HG03521 (cell line): ENCODE results near the gene KIAA1671.

Experiments
- ATAC-seq: cut with Tn5 transposase; IDR thresholded peaks from one replicate; pipeline ENCODE4 v1.9.1; 2021; ENCODE audit warnings: mild to moderate bottlenecking, moderate library complexity; ENCODE audit not compliant: unreplicated experiment

Gene KIAA1671

DNA sequence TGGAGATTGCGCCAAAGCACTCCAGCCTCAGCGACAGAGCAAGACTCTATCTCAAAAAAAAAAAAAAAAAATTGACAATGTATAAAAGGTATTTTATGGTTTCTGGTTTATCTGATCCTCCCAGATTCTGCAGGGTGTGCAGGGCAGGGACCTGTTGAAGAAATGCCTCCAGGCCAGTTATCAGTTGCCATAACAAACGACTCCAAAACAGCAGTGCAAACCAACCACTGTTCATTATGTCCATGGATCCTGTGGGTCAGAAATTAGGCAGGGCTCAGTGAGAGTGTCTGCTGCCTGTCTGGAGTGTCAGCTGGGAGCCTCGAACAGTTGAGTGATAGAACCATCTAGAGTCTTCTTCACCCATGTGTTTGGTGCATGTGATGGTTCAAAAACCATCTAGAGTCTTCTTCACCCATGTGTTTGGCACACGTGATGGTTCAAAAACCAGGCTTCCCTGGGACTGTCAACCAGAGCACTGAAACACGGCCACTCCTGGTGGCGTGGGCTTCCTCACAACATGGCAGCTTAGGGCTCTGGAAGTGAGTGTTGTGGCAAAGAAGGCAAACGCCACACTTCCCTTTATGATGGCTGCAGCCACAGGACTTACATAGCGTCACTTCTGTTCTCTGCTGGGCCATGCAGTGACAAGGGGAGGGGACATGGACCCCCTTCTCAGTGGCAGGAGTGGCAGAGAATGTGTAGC is 132.0 kb downstream of the KIAA1671 start:
- no peak for ATAC-seq

DNA sequence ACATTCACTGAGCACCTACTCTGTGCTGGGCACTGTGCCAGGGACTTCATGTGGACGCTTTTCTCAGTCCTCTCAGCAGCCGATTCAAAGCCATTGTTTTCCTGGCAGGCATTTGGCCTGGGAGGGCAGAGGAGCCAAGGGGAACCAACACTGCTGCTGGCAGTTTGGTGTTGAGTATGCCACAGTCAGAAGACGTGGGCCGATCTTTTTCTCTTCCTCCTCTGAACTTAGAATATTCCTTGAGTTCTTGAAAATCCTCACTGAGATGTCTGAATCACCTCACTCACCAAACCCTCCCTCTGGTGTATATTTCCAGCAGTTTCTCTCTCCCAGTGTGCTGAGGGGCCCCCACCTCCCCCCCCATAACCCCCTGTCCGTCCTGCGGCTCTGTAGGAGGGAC is 132.6 kb downstream of the KIAA1671 start:
- ATAC-seq: no peak

DNA sequence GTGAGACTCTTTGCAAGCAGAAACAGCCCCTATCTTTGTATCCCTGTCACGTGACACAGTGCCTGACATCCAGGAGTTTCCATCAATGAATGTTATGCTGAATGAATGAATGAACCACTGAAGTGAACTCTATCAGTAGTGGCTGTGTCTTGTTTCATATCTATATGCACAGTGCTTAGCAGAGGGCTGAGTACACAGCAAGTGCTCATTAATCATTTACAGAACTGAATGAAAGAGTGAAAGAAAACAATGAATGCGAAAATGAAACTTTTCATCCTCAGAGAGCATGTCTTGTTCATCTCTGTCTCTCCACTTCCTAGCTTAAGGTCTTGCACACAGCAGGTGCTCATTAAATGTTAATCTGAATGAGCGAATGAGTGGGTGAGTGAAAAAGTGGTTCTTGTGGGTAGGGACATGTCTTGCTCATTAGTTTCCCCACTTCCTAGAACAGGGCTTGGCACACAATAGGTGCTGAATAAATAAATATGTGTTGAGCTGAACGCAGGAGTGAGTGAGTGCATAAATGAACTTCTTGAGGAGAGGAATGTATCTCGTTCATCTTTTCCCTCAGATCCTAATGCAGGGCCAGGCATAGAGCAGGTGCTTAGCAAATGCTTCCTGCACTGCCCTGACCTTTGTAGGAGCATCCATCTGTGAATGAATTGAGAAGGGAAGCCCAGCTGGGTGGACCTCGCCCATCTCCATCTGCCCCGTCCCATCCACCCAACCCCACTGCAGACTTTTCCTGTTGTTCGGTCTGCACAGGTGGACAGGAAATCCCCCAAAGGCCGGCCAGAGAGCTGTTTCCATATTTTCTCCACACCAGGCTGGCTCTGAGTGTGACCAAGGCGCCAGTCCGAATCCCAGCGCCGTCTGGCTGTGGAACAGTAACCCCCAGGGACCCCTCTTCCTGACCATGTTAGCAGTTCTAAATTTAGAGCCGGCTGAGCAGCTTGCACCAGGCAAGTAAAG is 133.7 kb downstream of the KIAA1671 start:
- ATAC-seq: peak; percentile 58

DNA sequence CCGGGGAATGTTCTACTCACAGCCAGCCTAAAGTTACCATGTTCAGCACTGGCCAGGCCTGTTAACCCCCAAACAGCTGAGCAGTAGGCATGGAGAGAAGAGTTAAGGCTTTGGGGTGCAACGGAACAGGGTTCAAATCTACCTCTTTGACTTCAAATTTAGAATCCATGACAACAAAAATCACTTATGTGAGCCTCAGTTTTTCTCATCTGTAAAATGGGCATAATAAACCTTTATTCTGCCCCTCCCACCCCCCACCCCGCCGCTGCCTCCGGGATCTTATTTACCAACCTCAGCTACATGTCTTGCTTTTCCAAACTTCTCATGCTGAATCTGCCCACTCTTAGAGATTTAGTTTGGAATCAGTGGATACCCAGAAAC is 134.4 kb downstream of the KIAA1671 start:
- no peak for ATAC-seq

DNA sequence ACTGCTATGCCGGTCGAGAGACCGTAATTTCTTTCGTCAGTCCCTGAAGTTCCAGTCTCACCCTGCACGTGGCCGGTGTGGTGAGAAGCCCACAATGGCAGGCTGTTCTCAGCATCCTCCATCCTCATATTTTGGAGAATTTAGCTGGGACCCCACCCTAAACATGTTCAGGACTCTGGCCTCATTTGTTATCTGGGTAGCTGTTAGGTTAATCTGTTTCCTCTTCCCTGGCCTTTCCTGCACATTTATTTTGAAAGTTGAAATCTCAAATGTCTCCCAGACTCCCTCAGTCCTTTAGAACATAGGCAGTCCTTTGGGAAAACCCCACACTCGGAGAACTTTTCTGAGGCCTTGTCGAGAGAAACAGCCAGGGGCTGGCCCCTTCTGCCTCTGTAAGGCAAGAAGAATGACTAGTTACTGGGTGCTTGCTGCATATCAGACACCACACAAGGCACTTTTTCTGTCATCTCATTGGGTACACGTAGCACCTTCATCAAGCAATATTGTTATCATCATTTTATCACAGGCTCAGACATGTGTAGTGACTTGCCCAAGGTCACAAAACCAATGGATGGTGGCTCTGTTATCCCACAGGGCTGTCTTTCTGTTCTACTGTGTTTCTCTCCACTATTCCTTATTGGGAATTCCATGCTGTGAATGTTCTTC is 137.8 kb downstream of the KIAA1671 start:
- ATAC-seq: no peak

DNA sequence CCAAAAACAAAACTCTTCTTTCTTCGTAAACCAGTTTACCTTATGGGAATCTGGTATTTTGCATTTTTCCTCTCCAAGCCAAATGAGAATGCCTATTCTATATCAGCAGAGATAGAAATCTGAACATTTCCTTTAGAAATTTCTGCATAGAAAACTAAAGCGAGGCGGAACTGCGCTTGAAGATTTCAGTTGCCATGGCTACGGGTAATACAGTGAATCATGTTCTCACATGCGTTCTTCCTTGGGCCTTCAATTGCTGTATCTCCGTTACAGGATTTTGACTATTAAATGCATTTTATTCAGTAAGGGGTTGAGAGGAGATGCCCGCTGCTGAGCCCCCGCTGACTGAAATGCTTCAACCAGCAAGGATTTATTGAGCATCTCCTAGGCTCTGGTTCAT is 138.9 kb downstream of the KIAA1671 start:
- ATAC-seq: no peak

DNA sequence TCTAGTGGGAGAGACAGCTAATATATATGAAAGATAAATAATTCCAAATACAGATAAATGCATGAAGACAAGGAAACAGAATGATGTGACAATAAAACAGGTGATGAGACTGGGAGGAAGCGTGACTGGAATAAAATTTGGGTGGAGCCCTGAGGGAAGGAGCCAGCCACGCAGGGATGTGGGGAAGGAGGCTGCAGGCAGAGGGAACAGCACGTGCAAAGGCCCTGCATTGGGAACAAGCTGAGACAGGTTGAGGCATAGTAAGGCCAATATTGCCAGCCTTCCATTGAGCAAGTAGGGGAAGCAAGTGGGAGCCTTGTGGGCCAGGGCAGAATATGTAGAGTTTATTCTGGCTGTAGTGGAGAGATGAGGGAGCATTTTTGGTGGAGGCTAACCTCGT is 139.6 kb downstream of the KIAA1671 start:
- no peak for ATAC-seq

DNA sequence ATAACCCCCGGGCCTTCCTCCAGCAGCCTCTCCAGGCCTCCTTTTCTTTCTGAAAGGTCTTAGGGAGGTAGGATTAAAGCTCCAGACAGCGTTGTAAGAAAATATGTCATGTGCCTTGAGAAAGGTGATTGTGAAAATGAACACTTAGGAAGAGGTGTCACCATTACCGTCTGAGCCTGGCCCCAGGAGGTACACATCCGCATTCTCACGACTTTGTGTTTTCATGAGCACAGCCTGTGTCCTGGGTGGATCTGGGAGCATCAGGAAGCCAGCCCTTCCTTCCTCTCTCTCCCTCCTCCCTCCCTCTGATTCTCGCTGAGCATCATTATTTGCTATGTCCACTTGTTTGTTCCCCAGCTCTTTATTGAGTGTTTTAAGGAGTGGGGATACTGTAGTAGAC is 142.1 kb downstream of the KIAA1671 start:
- no peak for ATAC-seq

DNA sequence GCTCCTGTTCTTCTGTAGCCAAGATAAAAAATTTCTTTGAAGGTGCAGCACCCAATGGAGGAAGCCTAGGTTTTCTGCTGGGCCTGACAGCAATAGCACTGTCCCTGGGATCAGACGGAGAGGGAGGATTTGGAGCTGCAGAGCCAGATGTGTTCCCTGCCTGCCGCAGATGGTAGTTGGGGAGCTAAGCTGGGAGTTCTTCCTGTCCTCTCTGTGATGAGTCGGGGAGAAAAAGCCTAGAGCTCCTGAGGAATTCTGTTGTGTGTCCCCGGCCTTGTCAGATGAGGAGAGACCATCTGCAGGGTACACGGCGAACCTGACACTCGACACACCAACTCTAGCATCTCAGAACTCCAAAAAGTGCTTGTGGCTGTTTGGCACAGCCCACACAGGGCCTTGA is 143.4 kb downstream of the KIAA1671 start:
- no peak for ATAC-seq

DNA sequence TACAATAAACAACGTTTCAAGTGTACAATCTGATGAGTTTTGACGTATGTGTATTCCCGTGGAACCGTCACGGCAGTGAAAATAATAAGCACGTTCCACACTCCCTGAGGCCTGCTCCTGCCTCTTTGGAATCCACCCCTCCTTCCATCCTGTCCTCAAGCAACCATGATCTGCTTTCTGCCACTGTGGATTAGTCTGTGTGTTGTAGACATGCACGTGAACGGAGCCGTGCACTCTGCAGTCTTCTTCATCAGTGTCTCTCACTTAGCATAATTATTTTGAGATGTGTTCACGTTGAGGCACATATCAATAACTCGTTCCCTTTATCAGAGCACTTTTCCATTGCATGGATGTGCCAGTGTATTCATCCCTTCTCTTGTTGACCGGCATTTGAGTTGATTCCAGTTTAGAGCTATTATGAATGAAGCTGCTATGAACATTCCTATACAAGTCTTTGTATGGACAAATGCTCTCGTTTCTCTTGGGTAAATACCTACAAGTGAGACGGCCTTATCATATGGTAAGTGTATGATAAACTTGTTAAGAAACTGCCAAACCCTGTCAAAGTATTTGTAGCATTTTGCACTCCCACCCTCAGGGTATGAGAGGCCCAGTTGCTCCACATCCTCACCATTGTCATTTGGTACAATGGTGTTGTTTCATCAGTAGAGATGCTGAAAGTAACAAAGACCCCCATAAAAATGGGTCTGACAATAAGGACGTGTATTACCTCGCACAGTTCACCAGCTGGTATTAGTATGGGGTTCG is 144.3 kb downstream of the KIAA1671 start:
- ATAC-seq: no peak

DNA sequence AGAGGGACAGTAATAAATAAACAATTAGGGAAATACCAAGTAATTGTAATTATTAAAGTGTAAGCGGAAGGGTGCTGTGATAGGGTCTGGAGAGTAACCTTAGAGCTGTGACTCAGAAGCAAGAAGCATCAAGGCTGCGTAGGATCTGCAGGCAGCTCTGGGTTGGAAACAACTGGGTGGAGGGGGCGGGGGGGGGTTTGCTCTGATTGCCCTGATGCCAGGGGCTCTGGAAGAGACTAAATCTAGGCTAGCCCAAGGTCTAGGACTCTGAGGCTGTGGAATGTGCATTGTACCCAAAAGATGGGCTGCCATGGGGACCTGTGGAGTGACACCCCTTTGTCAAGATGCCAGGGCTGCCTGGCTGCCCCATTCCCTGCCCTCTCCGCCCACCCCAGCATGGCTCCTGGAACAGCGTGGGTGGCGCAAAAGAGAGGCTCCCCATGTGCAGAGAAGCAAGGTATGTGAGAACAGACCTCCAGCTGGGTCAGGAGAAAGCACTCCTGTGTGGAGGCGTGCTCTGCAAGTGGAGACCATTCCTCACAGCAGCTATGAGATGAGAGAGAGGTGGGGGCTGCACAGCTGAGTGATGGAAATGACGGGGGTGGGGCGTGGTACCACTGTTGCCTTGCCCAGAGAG is 146.0 kb downstream of the KIAA1671 start:
- ATAC-seq: no peak

DNA sequence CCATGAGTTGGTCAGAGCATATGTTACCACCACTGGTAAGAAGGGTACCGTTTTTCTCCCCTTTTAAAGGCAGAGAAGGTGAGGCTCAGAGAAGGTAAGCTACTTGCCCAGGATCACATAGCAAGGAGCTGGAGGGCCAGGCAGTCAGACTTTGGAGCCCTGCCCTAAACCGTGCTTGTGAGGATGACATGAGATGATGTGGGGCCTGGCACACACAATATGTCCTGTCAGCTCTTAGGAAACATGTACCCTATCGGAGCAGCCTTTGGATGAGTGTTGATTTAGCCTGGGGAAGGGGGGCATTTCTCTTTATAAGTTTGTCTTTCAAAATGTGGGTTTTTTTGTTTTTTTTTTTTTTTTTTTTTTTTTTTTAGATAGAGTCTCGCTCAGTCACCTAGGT is 146.7 kb downstream of the KIAA1671 start:
- no peak for ATAC-seq

DNA sequence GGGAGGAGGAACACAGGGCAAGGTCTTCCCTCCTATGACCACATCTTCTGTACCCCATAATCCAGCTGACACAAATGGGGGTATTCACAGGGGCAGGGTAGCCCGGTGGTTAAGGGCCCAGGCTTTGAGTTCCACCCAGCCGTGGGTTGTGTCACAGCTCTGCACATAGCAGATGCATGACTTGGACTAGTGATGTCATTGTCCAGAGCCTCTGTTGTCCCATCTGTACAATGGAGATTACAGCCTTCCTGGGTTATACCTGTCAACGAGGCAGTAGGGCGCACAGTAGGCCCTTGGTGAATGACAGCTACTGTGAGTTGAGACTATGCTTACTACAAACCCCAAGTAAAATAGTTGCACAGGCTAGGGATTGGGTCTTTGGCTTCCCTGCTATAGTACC is 147.9 kb downstream of the KIAA1671 start:
- ATAC-seq: no peak

DNA sequence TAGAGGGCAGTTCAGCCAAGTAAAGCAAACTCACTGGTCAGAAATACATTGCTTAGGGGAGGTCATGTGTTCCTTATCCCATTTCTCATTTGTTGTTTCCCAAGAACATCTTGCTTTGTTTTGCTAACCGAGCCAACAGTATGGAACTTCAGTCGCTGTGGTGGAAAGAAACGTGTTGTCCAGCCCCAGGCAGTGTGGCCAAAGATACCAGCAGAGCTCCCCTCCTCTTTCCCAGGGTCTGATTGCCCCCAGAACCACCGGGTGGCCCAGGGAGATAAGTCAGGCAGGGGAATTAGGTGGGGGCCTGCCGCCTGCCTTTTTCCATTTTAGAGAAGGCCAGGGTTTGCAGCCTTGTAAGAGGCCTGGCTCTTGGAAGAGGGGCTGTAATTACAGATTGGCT is 148.4 kb downstream of the KIAA1671 start:
- no peak for ATAC-seq

DNA sequence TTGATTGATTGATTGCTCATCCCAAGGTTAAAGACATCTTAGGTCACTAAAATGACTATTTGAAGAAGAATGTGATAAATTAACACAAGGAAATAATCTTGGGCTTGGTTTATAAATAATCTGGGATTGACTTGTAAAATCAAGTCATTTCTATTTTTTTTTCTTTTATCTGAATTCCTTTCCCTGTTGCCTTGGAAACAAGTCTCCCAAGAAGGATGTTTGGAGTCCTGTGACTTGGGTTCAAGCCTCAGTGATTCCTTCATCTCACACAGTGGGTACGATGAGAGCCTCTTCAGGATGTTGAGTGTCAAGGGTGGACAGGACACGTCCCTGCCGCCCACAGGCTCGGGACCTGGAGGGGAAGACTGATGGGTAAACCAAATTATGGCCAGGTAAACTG is 149.0 kb downstream of the KIAA1671 start:
- ATAC-seq: no peak

DNA sequence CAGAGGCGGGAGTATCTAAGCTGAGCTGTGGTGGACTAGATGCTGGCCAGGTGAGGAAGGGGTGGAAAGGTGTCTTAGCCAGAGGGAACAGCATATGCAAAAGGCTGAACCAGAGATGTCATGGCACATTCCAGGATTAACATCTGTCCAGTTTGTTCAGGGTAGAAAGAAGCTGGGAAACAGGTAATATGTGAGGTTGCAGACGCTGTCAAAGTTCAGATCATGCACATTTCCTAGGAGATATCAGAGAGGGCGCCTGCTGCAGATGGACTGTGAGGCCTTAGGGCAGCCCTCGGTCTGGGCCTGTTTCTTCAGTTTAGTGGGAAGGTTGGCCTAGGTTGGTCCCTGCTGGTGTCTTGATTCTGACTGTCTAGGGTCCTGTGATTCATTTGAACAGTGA is 149.5 kb downstream of the KIAA1671 start:
- ATAC-seq: no peak

DNA sequence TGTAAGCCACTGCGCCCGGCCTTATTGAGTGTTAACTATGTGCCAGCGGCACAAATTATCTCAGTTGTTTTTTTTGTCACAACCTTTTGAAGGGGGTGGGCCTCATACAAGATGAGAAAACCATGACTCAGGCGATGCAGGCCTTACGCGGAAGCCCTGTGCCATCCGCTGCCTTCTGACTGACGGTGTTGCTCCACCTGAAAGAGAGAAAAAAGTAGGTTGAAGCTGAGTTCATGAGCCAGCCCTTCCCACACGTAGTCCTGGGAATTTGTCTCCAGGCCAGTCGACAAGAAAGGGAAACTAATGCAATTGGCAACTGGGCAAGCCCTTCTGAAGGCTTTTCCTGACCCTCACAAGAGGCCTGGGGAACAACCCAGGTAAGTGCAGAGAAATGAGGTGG is 150.2 kb downstream of the KIAA1671 start:
- ATAC-seq: no peak

DNA sequence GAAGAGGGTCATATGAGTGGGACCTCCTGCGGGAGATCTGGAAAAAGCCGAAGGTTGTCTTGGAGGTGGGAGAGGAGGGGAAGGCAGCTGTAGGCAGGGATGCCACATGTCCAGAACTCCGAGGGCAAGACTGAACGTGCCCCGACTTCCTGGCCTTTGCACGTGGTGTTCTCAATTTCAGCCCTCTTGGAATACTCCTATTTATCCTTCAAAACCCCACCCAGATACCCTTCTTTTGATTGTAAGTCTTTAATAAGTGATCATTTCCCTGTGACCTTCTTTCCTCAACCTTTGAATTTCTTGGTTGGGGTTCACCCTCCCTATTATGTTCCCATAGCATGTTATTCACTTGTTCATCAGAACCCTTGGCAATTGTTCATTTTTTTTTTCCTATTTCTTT is 151.9 kb downstream of the KIAA1671 start:
- no peak for ATAC-seq

DNA sequence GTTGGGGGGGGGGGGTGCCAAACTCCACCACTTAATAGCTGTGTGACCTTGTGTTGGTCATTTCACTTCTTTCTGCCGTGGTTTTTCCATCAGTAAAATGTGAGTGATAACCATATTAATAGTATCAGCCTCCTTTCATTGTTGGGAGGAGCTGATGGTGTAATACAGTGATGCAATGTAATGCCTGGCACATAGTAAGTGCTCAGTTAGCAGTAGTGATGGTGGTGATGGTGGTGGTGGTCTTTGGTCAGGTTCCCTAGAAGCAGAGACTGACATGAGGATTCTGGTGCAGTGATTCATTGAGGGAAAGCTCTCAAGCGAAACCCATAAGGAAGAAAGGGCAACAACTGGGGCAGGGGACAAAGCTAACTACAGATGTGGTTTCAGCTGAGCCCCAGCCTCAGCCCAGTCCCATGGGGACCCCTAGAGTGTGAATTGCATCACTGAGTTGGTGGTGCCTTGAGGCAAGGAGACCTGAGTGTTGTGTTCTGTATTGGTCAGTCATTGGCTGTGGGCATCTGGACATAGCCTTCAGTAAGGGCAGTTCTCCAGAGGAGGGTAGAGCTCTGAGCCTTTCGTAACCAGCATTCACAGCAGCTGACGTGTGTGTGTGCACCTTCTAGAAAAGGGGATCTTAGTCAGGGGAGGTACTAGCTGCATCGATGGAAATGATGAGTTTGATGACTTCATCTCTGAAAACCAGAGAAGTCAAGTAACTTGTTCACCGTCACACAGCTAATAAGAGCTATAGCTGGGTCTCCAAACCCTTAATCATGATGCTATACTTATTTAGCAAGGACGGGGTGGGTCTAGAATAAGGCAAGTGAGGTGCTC is 153.5 kb downstream of the KIAA1671 start:
- ATAC-seq: no peak
